Neural progenitor cell (in vitro differentiated cells): ENCODE results near the gene FER1L5.

Experiments used
- CTCF ChIP-seq: fragments of 200-600 bp; sonication (generic); IDR thresholded peaks from 2 replicates; pipeline ENCODE4 v1.5.1; 2017; ENCODE audit warnings: antibody characterized with exemption, mild to moderate bottlenecking
- EZH2 ChIP-seq: fragments of 200-600 bp; sonication (generic); IDR thresholded peaks from 2 replicates; pipeline ENCODE4 v1.6.1; 2017; ENCODE audit warnings: antibody characterized with exemption, mild to moderate bottlenecking, moderate library complexity
- EZH2phosphoT487 ChIP-seq: fragments of 200-600 bp; sonication (generic); IDR thresholded peaks from 2 replicates; pipeline ENCODE4 v1.6.1; 2017; ENCODE audit warnings: antibody characterized with exemption

- TF ChIP-seq EZH2phosphoT487 = no peak
- TF ChIP-seq CTCF = no peak
- no peak for TF ChIP-seq EZH2
Observed at GRCh38 chr2:96617012-96617411, 25.6 kb upstream of the FER1L5 start.
